Chondrocyte (in vitro differentiated cells): ENCODE results near the gene PELI1. TPM values are rescaled to one million over a fixed set of nuclear protein-coding genes. Genes with fewer than 3 reads are reported as not detected.

Source experiments
- DNase-seq: peaks from one replicate; pipeline ENCODE4 v3.0.0; 2021; ENCODE audit warnings: mixed read lengths, low spot score
- H3K27ac Mint-ChIP-seq: one replicate; pipeline ENCODE4 v1.8.0; 2021; ENCODE audit warnings: mild to moderate bottlenecking, moderate library complexity, mixed read lengths; ENCODE audit not compliant: unreplicated experiment
- H3K27me3 Mint-ChIP-seq: 2 replicates; pipeline ENCODE4 v1.8.0; 2021; ENCODE audit warnings: low read depth, mixed read lengths
- H3K36me3 Mint-ChIP-seq: 2 replicates; pipeline ENCODE4 v1.8.0; 2021; ENCODE audit warnings: low read depth, mixed read lengths
- H3K4me1 Mint-ChIP-seq: 2 replicates; pipeline ENCODE4 v1.8.0; 2021; ENCODE audit warnings: low read depth, mild to moderate bottlenecking, mixed read lengths
- H3K4me3 Mint-ChIP-seq: one replicate; pipeline ENCODE4 v1.8.0; 2021; ENCODE audit warnings: mild to moderate bottlenecking, moderate library complexity, mixed read lengths; ENCODE audit not compliant: unreplicated experiment
- H3K9me3 Mint-ChIP-seq: 2 replicates; pipeline ENCODE4 v1.8.0; 2021; ENCODE audit warnings: low read depth, mixed read lengths
- total RNA-seq: library from RNA; stranded (reverse); gene quantifications from 3 replicates; pipeline ENCODE4 v1.2.1, GENCODE V29; 2021
- TF ChIP-seq, protein P1 (sequence below): fragments of 200-600 bp; sonication (generic); IDR thresholded peaks from 2 replicates; pipeline ENCODE4 v1.5.0; 2021; ENCODE audit warnings: antibody characterized with exemption, mild to moderate bottlenecking, moderate library complexity

PELI1 gene
- total RNA-seq, 1 donor from 2014 or later, result 24.4 TPM

DNA sequence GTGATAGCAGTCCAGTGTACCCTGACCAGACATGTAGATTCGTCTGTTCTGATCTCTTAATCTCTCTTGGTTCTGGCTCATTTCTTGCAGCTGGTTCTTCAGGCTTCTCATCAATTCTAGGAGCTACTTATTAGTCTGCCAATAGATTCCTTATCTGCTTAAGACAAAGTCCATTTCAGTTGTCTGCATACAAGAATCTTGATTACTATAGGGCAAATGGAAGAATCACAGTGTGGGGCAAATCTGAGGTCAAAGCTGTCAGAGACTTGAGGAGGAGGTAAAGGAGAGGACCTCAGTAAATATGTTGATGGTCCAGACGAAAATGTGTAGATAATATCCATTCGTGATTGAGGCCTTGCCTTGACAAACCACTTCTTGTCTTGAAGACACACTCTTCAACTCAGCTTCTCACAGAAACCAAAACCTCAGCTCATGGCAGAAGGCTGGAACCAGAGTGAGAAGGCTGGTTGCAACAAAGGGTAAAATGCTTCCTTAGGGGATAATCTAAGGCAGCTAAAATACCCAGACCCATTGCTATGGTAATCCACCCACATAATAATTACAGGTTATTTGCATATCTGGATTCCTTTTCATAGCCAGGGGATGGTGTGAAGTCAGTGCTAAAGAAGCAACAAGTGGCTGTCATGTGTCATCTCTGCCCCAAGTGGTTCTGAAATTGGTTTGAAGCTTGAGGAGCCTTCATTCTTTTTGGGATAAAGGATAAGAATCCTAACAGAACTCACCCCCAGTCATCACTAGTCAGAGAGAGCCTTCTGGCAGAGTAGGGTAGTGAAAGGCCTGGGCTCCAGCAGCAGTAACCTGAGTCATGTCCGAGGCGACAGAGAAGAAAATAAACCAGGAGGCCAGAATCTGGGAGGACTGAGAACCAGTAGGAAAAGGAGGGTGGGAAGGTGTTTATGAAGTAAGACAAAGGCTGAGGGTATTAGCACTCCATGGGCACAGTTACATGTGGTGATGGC is 29.2 kb upstream of the PELI1 start:
- H3K9me3 Mint-ChIP-seq, result no peaks in the 10 kb centered on the region
- TF ChIP-seq, protein P1, sequence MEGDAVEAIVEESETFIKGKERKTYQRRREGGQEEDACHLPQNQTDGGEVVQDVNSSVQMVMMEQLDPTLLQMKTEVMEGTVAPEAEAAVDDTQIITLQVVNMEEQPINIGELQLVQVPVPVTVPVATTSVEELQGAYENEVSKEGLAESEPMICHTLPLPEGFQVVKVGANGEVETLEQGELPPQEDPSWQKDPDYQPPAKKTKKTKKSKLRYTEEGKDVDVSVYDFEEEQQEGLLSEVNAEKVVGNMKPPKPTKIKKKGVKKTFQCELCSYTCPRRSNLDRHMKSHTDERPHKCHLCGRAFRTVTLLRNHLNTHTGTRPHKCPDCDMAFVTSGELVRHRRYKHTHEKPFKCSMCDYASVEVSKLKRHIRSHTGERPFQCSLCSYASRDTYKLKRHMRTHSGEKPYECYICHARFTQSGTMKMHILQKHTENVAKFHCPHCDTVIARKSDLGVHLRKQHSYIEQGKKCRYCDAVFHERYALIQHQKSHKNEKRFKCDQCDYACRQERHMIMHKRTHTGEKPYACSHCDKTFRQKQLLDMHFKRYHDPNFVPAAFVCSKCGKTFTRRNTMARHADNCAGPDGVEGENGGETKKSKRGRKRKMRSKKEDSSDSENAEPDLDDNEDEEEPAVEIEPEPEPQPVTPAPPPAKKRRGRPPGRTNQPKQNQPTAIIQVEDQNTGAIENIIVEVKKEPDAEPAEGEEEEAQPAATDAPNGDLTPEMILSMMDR, result no peak
- no peaks in the 10 kb centered on the region for H3K4me1 Mint-ChIP-seq
- no peak overlapping the region for H3K4me3 Mint-ChIP-seq
- H3K27ac Mint-ChIP-seq, result no peak overlapping the region
- H3K27me3 Mint-ChIP-seq, result no peaks in the 10 kb centered on the region
- no peak for DNase-seq
- H3K36me3 Mint-ChIP-seq, result no peaks in the 10 kb centered on the region

DNA sequence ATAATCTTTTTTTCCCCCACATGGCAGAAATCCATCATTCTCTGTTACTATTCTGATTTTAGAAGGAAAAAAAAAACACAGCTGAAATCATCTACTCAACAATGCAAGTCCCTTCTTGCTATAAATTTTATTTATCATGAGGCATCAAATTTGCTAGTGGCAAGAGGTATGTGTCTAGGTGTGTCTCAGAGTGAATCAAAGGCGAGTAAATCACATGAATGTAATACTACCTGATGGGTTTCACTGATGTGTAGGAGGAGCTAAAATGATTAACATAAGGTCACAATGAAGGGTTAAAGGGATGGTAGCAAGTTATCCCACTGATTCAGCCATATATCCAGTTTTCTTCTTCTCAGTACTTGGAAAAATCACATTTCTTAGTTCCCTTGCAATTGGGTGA is 24.5 kb upstream of the PELI1 start:
- no peak for DNase-seq
- no peak overlapping the region for H3K27ac Mint-ChIP-seq
- no peaks in the 10 kb centered on the region for H3K27me3 Mint-ChIP-seq
- H3K4me3 Mint-ChIP-seq, result no peak overlapping the region
- TF ChIP-seq, protein P1, result no peak
- H3K9me3 Mint-ChIP-seq, result no peaks in the 10 kb centered on the region
- H3K4me1 Mint-ChIP-seq, result no peaks in the 10 kb centered on the region
- H3K36me3 Mint-ChIP-seq, result no peaks in the 10 kb centered on the region

DNA sequence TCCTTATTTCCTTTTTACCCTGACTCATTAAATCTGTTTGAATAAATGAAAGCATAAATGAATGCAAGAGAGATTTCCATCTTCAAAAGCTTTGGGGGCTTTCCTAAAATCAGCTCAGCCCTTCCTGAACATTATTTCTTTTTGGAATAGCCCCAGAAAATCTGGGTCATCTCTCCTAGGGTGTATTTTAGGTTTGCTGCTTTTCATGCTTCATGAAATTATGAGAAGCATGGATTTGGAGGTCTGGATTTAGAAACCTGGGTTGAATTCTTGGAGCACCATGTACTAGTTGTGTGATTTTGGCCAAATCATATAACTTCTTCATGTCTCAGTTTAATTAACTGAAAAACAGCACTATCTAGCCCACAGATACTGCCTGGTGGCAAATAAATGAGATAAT is 24.0 kb upstream of the PELI1 start:
- H3K27me3 Mint-ChIP-seq, result no peaks in the 10 kb centered on the region
- no peak for DNase-seq
- H3K4me3 Mint-ChIP-seq, result no peak overlapping the region
- no peaks in the 10 kb centered on the region for H3K9me3 Mint-ChIP-seq
- no peaks in the 10 kb centered on the region for H3K36me3 Mint-ChIP-seq
- H3K27ac Mint-ChIP-seq, result no peak overlapping the region
- no peaks in the 10 kb centered on the region for H3K4me1 Mint-ChIP-seq
- TF ChIP-seq, protein P1, result no peak

DNA sequence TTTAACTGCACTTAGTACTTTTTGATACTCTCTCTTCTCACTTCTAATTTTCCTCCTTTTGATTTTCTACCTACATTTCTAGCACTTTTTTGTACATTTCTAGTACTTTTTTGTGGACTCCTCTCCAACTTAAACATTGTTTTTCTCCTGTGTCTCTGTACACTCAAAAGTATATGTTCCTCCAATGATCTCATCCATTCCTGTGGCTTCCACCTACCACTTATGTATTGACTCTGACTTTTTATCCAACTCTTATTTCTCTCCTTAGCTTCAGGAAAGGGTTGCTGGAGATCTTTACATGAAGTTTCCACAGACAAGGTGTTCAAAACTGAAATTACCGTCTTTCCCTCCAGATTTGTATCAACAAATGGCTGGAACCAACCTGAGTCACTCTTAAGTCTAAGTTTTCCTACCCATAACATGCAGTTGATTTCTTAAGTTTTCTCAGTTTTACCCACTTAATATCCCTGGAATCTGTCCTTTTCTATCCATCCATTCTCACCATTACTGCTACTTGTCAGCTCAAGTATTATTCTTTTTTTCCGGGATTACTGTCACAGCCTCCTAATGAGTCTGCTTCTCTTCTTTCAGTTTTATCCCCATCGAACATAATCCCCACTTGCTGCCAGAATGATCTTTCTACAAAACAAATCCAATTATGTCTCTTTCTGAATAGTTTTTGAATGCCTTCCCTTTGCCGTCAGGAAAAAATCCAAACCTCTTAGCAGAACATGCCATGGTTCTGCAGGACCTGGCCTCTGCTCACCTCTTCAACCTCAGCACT is 22.6 kb upstream of the PELI1 start:
- Mint-ChIP-seq H3K4me3 (no peak overlapping the region), H3K27me3 (no peaks in the 10 kb centered on the region), H3K9me3 (no peaks in the 10 kb centered on the region), H3K4me1 (no peaks in the 10 kb centered on the region), H3K27ac (no peak overlapping the region), H3K36me3 (no peaks in the 10 kb centered on the region)
- TF ChIP-seq, protein P1, result no peak
- no peak for DNase-seq

DNA sequence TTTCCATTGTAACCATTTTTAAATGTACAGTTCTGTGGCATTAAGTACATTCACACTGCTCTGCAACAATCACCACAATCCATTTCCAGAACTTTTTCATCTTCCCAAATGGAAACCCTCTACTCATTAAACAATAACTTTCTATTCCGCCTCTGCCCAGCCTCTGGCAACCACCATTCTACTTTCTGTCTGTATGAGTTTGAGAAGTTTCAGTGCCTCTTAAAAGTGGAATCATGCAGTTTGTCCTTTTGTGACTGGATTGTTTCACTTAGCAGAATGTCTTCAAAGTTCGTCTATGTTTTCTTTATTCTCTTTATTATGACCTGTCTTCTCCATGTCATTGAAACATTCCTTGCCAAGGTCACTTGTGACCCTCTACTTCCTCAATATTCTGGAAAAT is 22.0 kb upstream of the PELI1 start:
- no peaks in the 10 kb centered on the region for H3K36me3 Mint-ChIP-seq
- TF ChIP-seq, protein P1, result no peak
- DNase-seq, result no peak
- no peaks in the 10 kb centered on the region for H3K27me3 Mint-ChIP-seq
- H3K4me1 Mint-ChIP-seq, result no peaks in the 10 kb centered on the region
- no peak overlapping the region for H3K27ac Mint-ChIP-seq
- no peaks in the 10 kb centered on the region for H3K9me3 Mint-ChIP-seq
- no peak overlapping the region for H3K4me3 Mint-ChIP-seq
